ENCODE measurements around the gene ZNF653. TPM values are rescaled to one million over a fixed set of nuclear protein-coding genes. Genes with fewer than 3 reads are reported as not detected.

Gene ZNF653
- total RNA-seq, 3 donors from 2014 or later (not counting 1 experiment from before 2014, with no cell fraction given): 9.9 to 15.4 (median 10.8) TPM

DNA sequence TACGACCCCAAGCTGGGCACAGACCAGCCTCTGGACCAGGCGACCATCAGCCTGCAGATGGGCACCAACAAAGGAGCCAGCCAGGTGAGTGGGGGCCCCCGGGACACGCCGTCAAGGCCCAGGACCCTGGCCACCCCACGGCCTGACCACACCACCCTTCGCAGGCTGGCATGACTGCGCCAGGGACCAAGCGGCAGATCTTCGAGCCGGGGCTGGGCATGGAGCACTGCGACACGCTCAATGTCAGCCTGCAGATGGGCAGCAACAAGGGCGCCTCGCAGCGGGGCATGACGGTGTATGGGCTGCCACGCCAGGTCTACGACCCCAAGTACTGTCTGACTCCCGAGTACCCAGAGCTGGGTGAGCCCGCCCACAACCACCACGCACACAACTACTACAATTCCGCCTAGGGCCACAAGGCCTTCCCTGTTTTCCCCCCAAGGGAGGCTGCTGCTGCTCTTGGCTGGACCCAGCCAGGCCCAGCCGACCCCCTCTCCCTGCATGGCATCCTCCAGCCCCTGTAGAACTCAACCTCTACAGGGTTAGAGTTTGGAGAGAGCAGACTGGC, 43.8 kb upstream of the ZNF653 start:
- Histone ChIP-seq H3K4me1 (ENCODE audit: control insufficient read depth, insufficient read depth, low read length) (peaks cover 14% of the 10 kb centered on the region), H3K9me3 (ENCODE audit: control insufficient read depth, insufficient read depth, low read length) (no peaks in the 10 kb centered on the region), H3K27me3 (ENCODE audit: control insufficient read depth, insufficient read depth, low read length) (no peaks in the 10 kb centered on the region), H3K27ac (ENCODE audit: low read length) (no peak overlapping the region), H3K36me3 (ENCODE audit: control insufficient read depth, insufficient read depth, low read length) (peaks cover 20% of the 10 kb centered on the region), H3K4me3 (ENCODE audit: low read length) (no peak overlapping the region)
- no peaks in the 10 kb centered on the region for H3K9me3 Mint-ChIP-seq
- H3K27me3 Mint-ChIP-seq (ENCODE audit: low read depth in 2 of 2): no peaks in the 10 kb centered on the region
- intact Hi-C loops (cut with micrococcal nuclease): no loop called here
- no peaks in the 10 kb centered on the region for H3K36me3 Mint-ChIP-seq
- TF ChIP-seq CTCF (IDR thresholded peaks at IDR 0.05): no peak
- no peak for DNase-seq
- H3K4me3 Mint-ChIP-seq: no peak overlapping the region
- no peaks in the 10 kb centered on the region for H3K4me1 Mint-ChIP-seq
- no peak for ATAC-seq
- WGBS (ENCODE audit: insufficient coverage): 91% methylated on average over 23 of the region's 24 CpGs
- no peak overlapping the region for H3K27ac Mint-ChIP-seq

DNA sequence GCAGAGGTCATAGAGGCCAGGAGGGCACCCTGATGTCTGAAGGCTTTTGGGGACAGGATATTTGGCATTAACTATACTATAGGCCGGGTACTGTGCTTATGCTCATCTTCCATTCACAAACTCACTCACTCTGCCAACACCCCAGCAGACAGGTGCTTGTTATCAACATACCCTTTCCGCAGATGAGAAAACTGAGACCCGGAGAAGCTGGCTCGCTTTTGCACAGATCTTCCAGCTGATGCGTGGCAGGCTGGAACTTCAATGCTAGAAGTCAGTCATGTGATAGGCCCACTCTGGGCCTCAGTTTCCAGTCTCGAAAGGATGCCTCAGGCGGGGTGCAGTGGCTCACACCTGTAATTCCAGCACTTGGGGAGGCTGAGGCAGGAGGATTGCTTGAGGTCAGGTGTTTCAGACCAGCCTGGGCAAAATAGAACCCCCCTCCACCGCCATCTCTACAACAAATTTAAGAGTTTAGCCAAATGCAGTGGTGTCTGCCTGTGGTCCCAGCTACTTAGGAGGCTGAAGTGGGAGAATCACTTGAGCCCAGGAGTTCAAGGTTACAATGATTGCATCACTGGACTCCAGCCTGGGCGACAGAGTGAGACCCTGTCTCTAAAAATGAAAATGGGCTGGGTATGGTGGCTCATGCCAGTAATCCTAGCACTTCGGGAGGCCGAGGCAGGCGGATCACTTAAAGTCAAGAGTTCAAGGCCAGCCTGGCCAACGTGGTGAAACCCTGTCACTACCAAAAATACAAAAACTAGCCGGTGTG, 42.5 kb upstream of the ZNF653 start:
- DNase-seq (no peak), ATAC-seq (no peak)
- no peaks in the 10 kb centered on the region for H3K4me1 Mint-ChIP-seq
- no peak overlapping the region for H3K27ac ChIP-seq (ENCODE audit: low read length)
- 92% methylated on average over 14 of the region's 14 CpGs for WGBS (ENCODE audit: insufficient coverage)
- no peak overlapping the region for H3K4me3 ChIP-seq (ENCODE audit: low read length)
- no peaks in the 10 kb centered on the region for H3K9me3 ChIP-seq (ENCODE audit: control insufficient read depth, insufficient read depth, low read length)
- no peak overlapping the region for H3K27ac Mint-ChIP-seq
- no peak overlapping the region for H3K4me3 Mint-ChIP-seq
- intact Hi-C loops (cut with micrococcal nuclease): no loop called here
- no peaks in the 10 kb centered on the region for H3K9me3 Mint-ChIP-seq
- TF ChIP-seq CTCF (IDR thresholded peaks at IDR 0.05): no peak
- no peaks in the 10 kb centered on the region for H3K36me3 Mint-ChIP-seq
- peaks cover 2% of the 10 kb centered on the region for H3K4me1 ChIP-seq (ENCODE audit: control insufficient read depth, insufficient read depth, low read length)
- H3K27me3 Mint-ChIP-seq (ENCODE audit: low read depth in 2 of 2): peaks cover 0 to 4% of the 10 kb centered on the region in 2 donors
- H3K36me3 ChIP-seq (ENCODE audit: control insufficient read depth, insufficient read depth, low read length): peaks cover 7% of the 10 kb centered on the region
- H3K27me3 ChIP-seq (ENCODE audit: control insufficient read depth, insufficient read depth, low read length): no peaks in the 10 kb centered on the region

- no peak for ATAC-seq
- H3K9me3 Mint-ChIP-seq: no peaks in the 10 kb centered on the region
- peaks cover 12 to 20% of the 10 kb centered on the region in 2 donors for H3K27me3 Mint-ChIP-seq (ENCODE audit: low read depth in 2 of 2)
- no peaks in the 10 kb centered on the region for H3K36me3 Mint-ChIP-seq
- no peak overlapping the region for H3K4me3 Mint-ChIP-seq
- H3K4me1 Mint-ChIP-seq: no peaks in the 10 kb centered on the region
- no peak for DNase-seq
- no peaks in the 10 kb centered on the region for H3K36me3 ChIP-seq (ENCODE audit: control insufficient read depth, insufficient read depth, low read length)
- intact Hi-C loops (cut with micrococcal nuclease): no loop called here
- peaks cover 5% of the 10 kb centered on the region for H3K27me3 ChIP-seq (ENCODE audit: control insufficient read depth, insufficient read depth, low read length)
- peaks cover 5% of the 10 kb centered on the region for H3K4me1 ChIP-seq (ENCODE audit: control insufficient read depth, insufficient read depth, low read length)
- no peak overlapping the region for H3K27ac Mint-ChIP-seq
- H3K9me3 ChIP-seq (ENCODE audit: control insufficient read depth, insufficient read depth, low read length): no peaks in the 10 kb centered on the region
- no peak overlapping the region for H3K27ac ChIP-seq (ENCODE audit: low read length)
- WGBS (ENCODE audit: insufficient coverage): 46% methylated on average over 3 of the region's 3 CpGs
- no peak overlapping the region for H3K4me3 ChIP-seq (ENCODE audit: low read length)
- no peak for TF ChIP-seq CTCF (IDR thresholded peaks at IDR 0.05)
These were observed 35.6 kb upstream of the ZNF653 start for GRCh38 chr19:11541238-11541637.
